NCI-H1694 (cell line): ENCODE results near the gene SUSD4.
A peak's percentile ranks its signal among the peaks of the same experiment; 100 is the strongest.

Source experiments
- DNase-seq: peaks from one replicate; lab custom pipeline; 2025; lab: John Stamatoyannopoulos, UW

The SUSD4 gene

GRCh38 chr1:223363057-223363855 is 720 bp downstream of the SUSD4 start:
- DNase-seq = peak; percentile 54

GRCh38 chr1:223358826-223359225 is 5.2 kb downstream of the SUSD4 start:
- no peak for DNase-seq

- DNase-seq = no peak
Measured at GRCh38 chr1:223355699-223356098, 8.3 kb downstream of the SUSD4 start.

- no peak for DNase-seq
Measured at GRCh38 chr1:223353939-223354338, 10.0 kb downstream of the SUSD4 start.

GRCh38 chr1:223352944-223353343 is 11.0 kb downstream of the SUSD4 start:
- no peak for DNase-seq

- DNase-seq = no peak
Measured at GRCh38 chr1:223350361-223350908, 13.5 kb downstream of the SUSD4 start.

GRCh38 chr1:223349241-223349640 is 14.7 kb downstream of the SUSD4 start:
- DNase-seq = no peak

- DNase-seq = no peak
Measured at GRCh38 chr1:223348439-223348838, 15.5 kb downstream of the SUSD4 start.

GRCh38 chr1:223347583-223347982 is 16.4 kb downstream of the SUSD4 start:
- DNase-seq = no peak

- DNase-seq = no peak
Measured at GRCh38 chr1:223346311-223346710, 17.7 kb downstream of the SUSD4 start.

- DNase-seq = no peak
Measured at GRCh38 chr1:223345720-223346119, 18.3 kb downstream of the SUSD4 start.

GRCh38 chr1:223344491-223344890 is 19.5 kb downstream of the SUSD4 start:
- DNase-seq = no peak

GRCh38 chr1:223343692-223344091 is 20.3 kb downstream of the SUSD4 start:
- no peak for DNase-seq

- peak; percentile 91 for DNase-seq
Measured at GRCh38 chr1:223341121-223341520, 22.9 kb downstream of the SUSD4 start.

GRCh38 chr1:223340637-223341036 is 23.3 kb downstream of the SUSD4 start:
- no peak for DNase-seq

- DNase-seq = no peak
Measured at GRCh38 chr1:223339861-223340260, 24.1 kb downstream of the SUSD4 start.

GRCh38 chr1:223338811-223339746 is 24.9 kb downstream of the SUSD4 start:
- no peak for DNase-seq

- DNase-seq = peak; percentile 72
Measured at GRCh38 chr1:223337174-223337869, 26.7 kb downstream of the SUSD4 start.

GRCh38 chr1:223334156-223334555 is 29.8 kb downstream of the SUSD4 start:
- no peak for DNase-seq

- DNase-seq = no peak
Measured at GRCh38 chr1:223332997-223333396, 31.0 kb downstream of the SUSD4 start.

- no peak for DNase-seq
Measured at GRCh38 chr1:223331929-223332328, 32.0 kb downstream of the SUSD4 start.

- DNase-seq = no peak
Measured at GRCh38 chr1:223331301-223331700, 32.7 kb downstream of the SUSD4 start.
